ENCODE measurements around the gene AFF2.

Gene AFF2

DNA sequence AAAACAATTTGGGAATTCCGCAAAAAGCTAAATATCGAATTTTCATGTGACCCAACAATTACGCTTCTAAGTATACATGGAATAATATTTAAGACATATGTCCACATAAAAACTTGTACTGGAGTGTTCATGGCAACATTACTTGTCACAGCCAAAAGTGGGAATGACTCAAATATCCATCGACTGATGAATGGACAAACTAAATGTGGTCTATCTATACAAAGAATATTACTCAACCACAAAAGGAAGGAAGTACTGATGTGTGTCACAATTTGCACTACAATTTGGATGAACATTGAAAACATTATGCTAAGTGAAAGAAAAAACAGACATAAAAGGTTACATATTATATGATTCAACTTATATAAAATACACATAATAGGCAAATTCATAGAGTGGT, 71.9 kb downstream of the AFF2 start:
- TF ChIP-seq, protein P1, sequence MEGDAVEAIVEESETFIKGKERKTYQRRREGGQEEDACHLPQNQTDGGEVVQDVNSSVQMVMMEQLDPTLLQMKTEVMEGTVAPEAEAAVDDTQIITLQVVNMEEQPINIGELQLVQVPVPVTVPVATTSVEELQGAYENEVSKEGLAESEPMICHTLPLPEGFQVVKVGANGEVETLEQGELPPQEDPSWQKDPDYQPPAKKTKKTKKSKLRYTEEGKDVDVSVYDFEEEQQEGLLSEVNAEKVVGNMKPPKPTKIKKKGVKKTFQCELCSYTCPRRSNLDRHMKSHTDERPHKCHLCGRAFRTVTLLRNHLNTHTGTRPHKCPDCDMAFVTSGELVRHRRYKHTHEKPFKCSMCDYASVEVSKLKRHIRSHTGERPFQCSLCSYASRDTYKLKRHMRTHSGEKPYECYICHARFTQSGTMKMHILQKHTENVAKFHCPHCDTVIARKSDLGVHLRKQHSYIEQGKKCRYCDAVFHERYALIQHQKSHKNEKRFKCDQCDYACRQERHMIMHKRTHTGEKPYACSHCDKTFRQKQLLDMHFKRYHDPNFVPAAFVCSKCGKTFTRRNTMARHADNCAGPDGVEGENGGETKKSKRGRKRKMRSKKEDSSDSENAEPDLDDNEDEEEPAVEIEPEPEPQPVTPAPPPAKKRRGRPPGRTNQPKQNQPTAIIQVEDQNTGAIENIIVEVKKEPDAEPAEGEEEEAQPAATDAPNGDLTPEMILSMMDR (IDR thresholded peaks at IDR 0.05; ENCODE audit: low read depth, low read length), result no peak
- no peak overlapping the region for H3K4me3 ChIP-seq (ENCODE audit: low read depth, low read length)
- no peak for DNase-seq (ENCODE audit: low read depth, low spot score)
- in situ Hi-C loops (cut with HindIII; ENCODE audit: low sequenced_read_pairs), result no loop called here

- no peak overlapping the region for H3K4me3 ChIP-seq (ENCODE audit: low read depth, low read length)
- in situ Hi-C loops (cut with HindIII; ENCODE audit: low sequenced_read_pairs), result no loop called here
- TF ChIP-seq, protein P1 (IDR thresholded peaks at IDR 0.05; ENCODE audit: low read depth, low read length), result no peak
- no peak for DNase-seq (ENCODE audit: low read depth, low spot score)
Measured at GRCh38 chrX:148573119-148573518, 72.7 kb downstream of the AFF2 start.

DNA sequence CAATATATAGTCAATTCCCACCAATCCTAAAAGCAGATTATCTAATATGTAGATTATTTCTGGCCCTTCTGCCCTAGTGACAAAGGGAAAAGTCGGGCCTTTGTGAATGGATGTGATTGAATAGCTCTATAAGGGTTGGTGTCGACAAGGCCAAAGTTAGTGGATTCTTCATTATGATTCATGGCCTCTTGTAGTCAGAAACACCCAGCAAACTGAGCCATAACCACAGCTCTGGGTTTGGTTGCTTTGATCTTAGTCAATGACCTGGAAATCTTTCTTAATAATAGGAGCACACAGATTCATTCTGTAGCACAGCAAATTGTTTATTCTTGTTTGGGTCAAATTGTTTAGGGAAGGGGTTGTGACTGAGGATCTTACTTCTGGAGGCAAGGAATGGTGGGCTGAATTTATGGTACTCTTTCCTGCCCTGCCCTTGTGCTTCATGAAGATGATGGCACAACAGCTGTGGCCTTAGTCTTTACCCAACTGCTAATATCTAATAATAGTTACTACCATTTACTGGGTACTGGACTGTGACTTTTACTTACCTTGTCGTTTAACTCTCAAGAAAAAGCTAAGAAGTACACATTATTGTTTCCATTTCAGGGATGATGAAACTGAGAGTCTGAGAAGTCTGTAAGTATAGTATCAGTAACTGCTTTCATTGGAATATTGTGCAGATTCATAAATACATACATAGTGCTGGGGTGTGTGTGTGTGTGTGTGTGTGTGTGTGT, 74.0 kb downstream of the AFF2 start:
- in situ Hi-C loops (cut with HindIII; ENCODE audit: low sequenced_read_pairs), result no loop called here
- TF ChIP-seq, protein P1 (IDR thresholded peaks at IDR 0.05; ENCODE audit: low read depth, low read length), result no peak
- no peak overlapping the region for H3K4me3 ChIP-seq (ENCODE audit: low read depth, low read length)
- DNase-seq (ENCODE audit: low read depth, low spot score), result peak; percentile 17

GRCh38 chrX:148576396-148576795, 76.0 kb downstream of the AFF2 start:
- TF ChIP-seq, protein P1 (IDR thresholded peaks at IDR 0.05; ENCODE audit: low read depth, low read length), result no peak
- in situ Hi-C loops (cut with HindIII; ENCODE audit: low sequenced_read_pairs), result no loop called here
- DNase-seq (ENCODE audit: low read depth, low spot score), result no peak
- H3K4me3 ChIP-seq (ENCODE audit: low read depth, low read length), result no peak overlapping the region

DNA sequence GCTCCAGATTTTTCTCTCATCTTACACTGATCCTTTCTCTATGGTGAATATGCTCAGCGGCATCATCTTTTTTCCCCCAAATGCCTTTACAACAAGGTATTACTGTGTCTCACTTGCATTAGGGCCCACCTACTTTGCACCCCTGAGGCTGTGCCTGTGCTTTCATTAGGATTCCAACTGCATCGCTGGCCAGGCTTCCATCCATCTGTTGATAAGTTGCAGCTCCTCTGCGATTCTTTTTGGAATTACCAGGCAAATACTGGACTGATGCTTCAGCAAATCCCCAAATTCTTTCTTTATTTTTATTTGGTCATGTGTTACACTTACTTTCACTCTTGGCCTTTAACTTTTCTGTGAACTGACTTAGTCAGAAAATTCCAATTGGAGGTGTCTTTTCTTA, 77.3 kb downstream of the AFF2 start:
- DNase-seq (ENCODE audit: low read depth, low spot score), result no peak
- TF ChIP-seq, protein P1 (IDR thresholded peaks at IDR 0.05; ENCODE audit: low read depth, low read length), result no peak
- H3K4me3 ChIP-seq (ENCODE audit: low read depth, low read length), result no peak overlapping the region
- in situ Hi-C loops (cut with HindIII; ENCODE audit: low sequenced_read_pairs), result no loop called here

DNA sequence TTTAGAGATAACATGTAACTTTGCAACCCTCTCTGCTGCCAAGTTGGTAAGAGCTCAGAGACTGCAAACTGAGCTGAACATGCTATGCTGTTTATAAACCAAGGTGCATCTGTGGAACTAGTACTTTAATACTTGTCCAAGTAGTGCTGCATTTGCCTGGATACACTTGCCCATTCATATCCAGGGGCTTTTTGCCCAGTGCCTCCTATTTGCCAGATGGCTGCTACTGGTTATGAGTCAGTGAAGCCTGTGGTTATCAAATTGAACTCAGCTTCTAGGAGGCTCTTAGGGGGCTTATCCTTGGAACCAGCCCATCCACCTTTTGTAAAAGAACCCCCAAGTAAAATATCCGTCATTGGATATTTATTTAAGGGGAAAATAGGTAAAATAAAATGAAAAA, 79.6 kb downstream of the AFF2 start:
- TF ChIP-seq, protein P1 (IDR thresholded peaks at IDR 0.05; ENCODE audit: low read depth, low read length), result no peak
- in situ Hi-C loops (cut with HindIII; ENCODE audit: low sequenced_read_pairs), result no loop called here
- H3K4me3 ChIP-seq (ENCODE audit: low read depth, low read length), result no peak overlapping the region
- DNase-seq (ENCODE audit: low read depth, low spot score), result peak; percentile 50
